Colonic mucosa (tissue), 4 donors: ENCODE measurements around the gene SMARCB1. TPM values are rescaled to one million over a fixed set of nuclear protein-coding genes. Genes with fewer than 3 reads are reported as not detected.

Experiments
- DNase-seq: peaks from one replicate; pipeline ENCODE4 v3.0.0-alpha.2; 2020
- H3K27ac ChIP-seq: fragments of 200-600 bp; one replicate; pipeline ENCODE4 v1.8.0; 2021
- H3K27me3 ChIP-seq: fragments of 200-600 bp; one replicate; pipeline ENCODE4 v1.8.0; 2021
- H3K36me3 ChIP-seq: fragments of 200-600 bp; one replicate; pipeline ENCODE4 v1.8.0; 2021
- H3K4me1 ChIP-seq: fragments of 200-600 bp; one replicate; pipeline ENCODE4 v1.8.0; 2021; ENCODE audit warnings: mild to moderate bottlenecking
- H3K4me3 ChIP-seq: fragments of 200-600 bp; one replicate; pipeline ENCODE4 v1.8.0; 2021
- H3K9ac ChIP-seq, 2 donors: one replicate each; pipeline ENCODE4 v1.7.0; 2013; ENCODE audit warnings: control low read depth in 2 of 2, low read depth in 2 of 2, low read length in 2 of 2
- H3K9me3 ChIP-seq: fragments of 200-600 bp; one replicate; pipeline ENCODE4 v1.8.0; 2021
- CTCF ChIP-seq: fragments of 200-600 bp; IDR thresholded peaks from one replicate; pipeline ENCODE4 v1.8.0; 2022; ENCODE audit warnings: antibody characterized with exemption, mild to moderate bottlenecking
- intact Hi-C: fragments of 100-400 bp; cut with DNase I; formaldehyde crosslinking; loops from one replicate; pipeline ENCODE4 v1.14.1; 2022
- total RNA-seq, 2 donors: library from RNA; stranded (reverse); fragmentation: NEBNext Ultra II Directional in 1 of 2; extraction: Animal tissue kit (Norgen Biotek cat#: 25700) in 1 of 2; gene quantifications; one replicate each; pipeline ENCODE4 v1.2.1, GENCODE V29; 2021
- donor health status: healthy.
- donor health status: DM: no; HTN: no; CAD: no.
- donor health status: DM: no; HTN: no; CAD: no.

The SMARCB1 gene
- total RNA-seq, 2 donors from 2014 or later: 77.8 to 96.0 TPM

GRCh38 chr22:23842599-23842998 is 55.8 kb downstream of the SMARCB1 start:
- H3K4me1 ChIP-seq: no peaks in the 10 kb centered on the region
- no peak overlapping the region for H3K4me3 ChIP-seq
- no peak for TF ChIP-seq CTCF
- no peak for DNase-seq
- H3K27ac ChIP-seq: no peak overlapping the region
- no peaks in the 10 kb centered on the region for H3K36me3 ChIP-seq
- intact Hi-C loops: no loop called here
- H3K9me3 ChIP-seq: no peaks in the 10 kb centered on the region
- H3K9ac ChIP-seq: no peak overlapping the region
- no peaks in the 10 kb centered on the region for H3K27me3 ChIP-seq

GRCh38 chr22:23844739-23845202 is 58.0 kb downstream of the SMARCB1 start:
- no peaks in the 10 kb centered on the region for H3K9me3 ChIP-seq
- intact Hi-C loops: loop anchor here (5.0 kb wide), 2 partner anchors 77 to 302 kb away; partner anchors contain the start of gene CHCHD10
- no peak overlapping the region for H3K4me3 ChIP-seq
- no peak for TF ChIP-seq CTCF
- H3K4me1 ChIP-seq: peaks cover 7% of the 10 kb centered on the region
- H3K27me3 ChIP-seq: no peaks in the 10 kb centered on the region
- no peak for DNase-seq
- H3K36me3 ChIP-seq: no peaks in the 10 kb centered on the region
- peak overlapping the region in 1 of 2 donors; percentile 12 for H3K9ac ChIP-seq
- H3K27ac ChIP-seq: no peak overlapping the region

- DNase-seq: no peak
- TF ChIP-seq CTCF: no peak
- no peaks in the 10 kb centered on the region for H3K9me3 ChIP-seq
- H3K9ac ChIP-seq: peak overlapping the region in 1 of 2 donors; percentile 12
- H3K27me3 ChIP-seq: no peaks in the 10 kb centered on the region
- no peak overlapping the region for H3K4me3 ChIP-seq
- intact Hi-C loops: loop anchor here (5.0 kb wide), 2 partner anchors 78 to 303 kb away; partner anchors contain the start of gene CHCHD10
- peaks cover 9% of the 10 kb centered on the region for H3K4me1 ChIP-seq
- no peaks in the 10 kb centered on the region for H3K36me3 ChIP-seq
- no peak overlapping the region for H3K27ac ChIP-seq
These were observed 58.7 kb downstream of the SMARCB1 start for GRCh38 chr22:23845265-23846080.

GRCh38 chr22:23846081-23846469 is 59.3 kb downstream of the SMARCB1 start:
- intact Hi-C loops: loop anchor here (5.0 kb wide), 2 partner anchors 79 to 304 kb away; partner anchors contain the start of gene CHCHD10
- Histone ChIP-seq H3K27ac (no peak overlapping the region), H3K9me3 (no peaks in the 10 kb centered on the region), H3K27me3 (no peaks in the 10 kb centered on the region), H3K4me3 (no peak overlapping the region), H3K36me3 (no peaks in the 10 kb centered on the region), H3K4me1 (peaks cover 9% of the 10 kb centered on the region), H3K9ac (no peak overlapping the region)
- TF ChIP-seq CTCF: no peak
- no peak for DNase-seq

- H3K27ac ChIP-seq: no peak overlapping the region
- H3K4me3 ChIP-seq: no peak overlapping the region
- H3K9ac ChIP-seq: peak overlapping the region in 1 of 2 donors; percentile 24
- intact Hi-C loops: loop anchor here (5.0 kb wide), 2 partner anchors 80 to 305 kb away; partner anchors contain the start of gene CHCHD10
- H3K27me3 ChIP-seq: no peaks in the 10 kb centered on the region
- TF ChIP-seq CTCF: no peak
- H3K9me3 ChIP-seq: no peaks in the 10 kb centered on the region
- H3K4me1 ChIP-seq: peaks cover 9% of the 10 kb centered on the region
- DNase-seq: no peak
- no peaks in the 10 kb centered on the region for H3K36me3 ChIP-seq
These were observed 60.6 kb downstream of the SMARCB1 start for GRCh38 chr22:23847310-23847920.
